ENCODE data around the gene RBM38. TPM values are rescaled to one million over a fixed set of nuclear protein-coding genes. Genes with fewer than 3 reads are reported as not detected.

RBM38 gene
- total and polyA plus RNA-seq, 9 of the 15 experiments (the other 6 are each of a cell fraction or from before 2014, with no cell fraction given), result 0.28 to 82.4 (median 33.2) TPM

GRCh38 chr20:57439432-57439831, 48.2 kb downstream of the RBM38 start:
- H2AFZ ChIP-seq (ENCODE audit: low read depth, low read length), result no peak overlapping the region
- no peaks in the 10 kb centered on the region for H3K36me3 ChIP-seq (ENCODE audit: control insufficient read depth, insufficient read depth, low read length)
- H3K79me2 ChIP-seq (ENCODE audit: control insufficient read depth, insufficient read depth, low read length), result no peaks in the 10 kb centered on the region
- FAIRE-seq (no peak), ATAC-seq (no peak), DNase-seq (ENCODE audit: extremely low read depth in 1 of 4, low spot score in 3 of 4) (no peak)
- peaks cover 14 to 47% of the 10 kb centered on the region in 2 experiments; a peak in 4 of 5 replicates for H3K4me1 ChIP-seq (replicated peaks in 1 of 2; ENCODE audit: control insufficient read depth in 2 of 2, insufficient read depth in 2 of 2, low read length in 2 of 2)
- no peaks in the 10 kb centered on the region for H3K9me1 ChIP-seq (ENCODE audit: control insufficient read depth, insufficient read depth, low read length)
- H3K4me2 ChIP-seq (ENCODE audit: insufficient read depth, low read length), result no peak overlapping the region
- intact Hi-C loops (cut with micrococcal nuclease) (no loop called here), in situ Hi-C loops (cut with MboI) (no loop called here)
- H3K27me3 ChIP-seq (ENCODE audit: control insufficient read depth in 2 of 2, insufficient read depth in 2 of 2, low read length in 2 of 2), result no peaks in the 10 kb centered on the region
- ChIA-PET POLR2A (interaction anchor here (0.6 kb wide), 2 partner anchors 12 to 504 kb away, joined by 3 to 4 read pairs; no protein-coding TSS in a partner anchor), CTCF (ENCODE audit: low intra/inter-chr PET ratio) (no interaction called here)
- H3K9ac ChIP-seq (ENCODE audit: insufficient read depth in 1 of 2, low read depth in 2 of 2, low read length in 2 of 2), result peak overlapping the region in 1 of 2 experiments; percentile 28; a peak in 1 of 4 replicates
- no TSS peak for BruUV-seq (replicated peaks)
- no peaks in the 10 kb centered on the region for H4K20me1 ChIP-seq (replicated peaks; ENCODE audit: control insufficient read depth, insufficient read depth, low read length)
- H3K9me3 ChIP-seq (replicated peaks; ENCODE audit: control insufficient read depth, insufficient read depth, low read depth, low read length), result no peaks in the 10 kb centered on the region
- no peak overlapping the region for H3K27ac ChIP-seq (ENCODE audit: extremely low read depth, low read depth, low read length)
- 62% methylated on average over 5 of the region's 6 CpGs for WGBS (ENCODE audit: insufficient coverage, low coverage, missing lambda C conversion rate)
- peak; percentile 42; the same call in 1 of the 2 replicates for TF ChIP-seq RFX1 (IDR thresholded peaks at IDR 0.05)
- no peak for TF ChIP-seq ZNF785 (CRISPR knock-in tag; IDR thresholded peaks at IDR 0.05)
- no peak for TF ChIP-seq SREBF2 (CRISPR knock-in tag; IDR thresholded peaks at IDR 0.05)
- no peak for TF ChIP-seq ZNF174 (CRISPR knock-in tag; IDR thresholded peaks at IDR 0.05)
- no peak for TF ChIP-seq PURB (CRISPR knock-in tag; IDR thresholded peaks at IDR 0.05; ENCODE audit: low read depth)
- H3K4me3 ChIP-seq, result no peak overlapping the region

- in situ Hi-C loops (cut with MboI) (no loop called here), intact Hi-C loops (cut with micrococcal nuclease) (no loop called here)
- H3K27me3 ChIP-seq (ENCODE audit: control insufficient read depth in 2 of 2, insufficient read depth in 2 of 2, low read length in 2 of 2), result no peaks in the 10 kb centered on the region
- H3K9ac ChIP-seq (ENCODE audit: insufficient read depth in 1 of 2, low read depth in 2 of 2, low read length in 2 of 2), result peak overlapping the region in 1 of 2 experiments; percentile 28; a peak in 1 of 4 replicates
- WGBS (ENCODE audit: insufficient coverage, low coverage, missing lambda C conversion rate), result 59% methylated on average over 7 of the region's 7 CpGs
- H3K4me3 ChIP-seq, result no peak overlapping the region
- FAIRE-seq (no peak), DNase-seq (ENCODE audit: extremely low read depth in 1 of 4, low spot score in 3 of 4) (no peak), ATAC-seq (no peak)
- H2AFZ ChIP-seq (ENCODE audit: low read depth, low read length), result no peak overlapping the region
- H3K79me2 ChIP-seq (ENCODE audit: control insufficient read depth, insufficient read depth, low read length), result no peaks in the 10 kb centered on the region
- POLR2A ChIA-PET, result no interaction called here
- H3K9me3 ChIP-seq (replicated peaks; ENCODE audit: control insufficient read depth, insufficient read depth, low read depth, low read length), result no peaks in the 10 kb centered on the region
- no peak overlapping the region for H3K27ac ChIP-seq (ENCODE audit: extremely low read depth, low read depth, low read length)
- BruUV-seq (replicated peaks), result no TSS peak
- H3K4me1 ChIP-seq (replicated peaks in 1 of 2; ENCODE audit: control insufficient read depth in 2 of 2, insufficient read depth in 2 of 2, low read length in 2 of 2), result peaks cover 11 to 47% of the 10 kb centered on the region in 2 experiments; a peak in 4 of 5 replicates
- CTCF ChIA-PET (ENCODE audit: low intra/inter-chr PET ratio), result no interaction called here
- H4K20me1 ChIP-seq (replicated peaks; ENCODE audit: control insufficient read depth, insufficient read depth, low read length), result no peaks in the 10 kb centered on the region
- H3K9me1 ChIP-seq (ENCODE audit: control insufficient read depth, insufficient read depth, low read length), result no peaks in the 10 kb centered on the region
- no peak overlapping the region for H3K4me2 ChIP-seq (ENCODE audit: insufficient read depth, low read length)
- H3K36me3 ChIP-seq (ENCODE audit: control insufficient read depth, insufficient read depth, low read length), result no peaks in the 10 kb centered on the region
- TF ChIP-seq RBM25 (IDR thresholded peaks at IDR 0.05; ENCODE audit: low read depth, low read length, severe bottlenecking), result peak; percentile 88
- no peak for TF ChIP-seq TCF7 (IDR thresholded peaks at IDR 0.05; ENCODE audit: borderline replicate concordance)
- TF ChIP-seq MITF (IDR thresholded peaks at IDR 0.05), result no peak
- no peak for TF ChIP-seq NR1H2 (CRISPR knock-in tag; IDR thresholded peaks at IDR 0.05)
- no peak for TF ChIP-seq HNRNPK (IDR thresholded peaks at IDR 0.05; ENCODE audit: low read depth, low read length, poor library complexity, severe bottlenecking)
- no peak for TF ChIP-seq SNAPC5 (CRISPR knock-in tag; IDR thresholded peaks at IDR 0.05)
- TF ChIP-seq, protein P1, sequence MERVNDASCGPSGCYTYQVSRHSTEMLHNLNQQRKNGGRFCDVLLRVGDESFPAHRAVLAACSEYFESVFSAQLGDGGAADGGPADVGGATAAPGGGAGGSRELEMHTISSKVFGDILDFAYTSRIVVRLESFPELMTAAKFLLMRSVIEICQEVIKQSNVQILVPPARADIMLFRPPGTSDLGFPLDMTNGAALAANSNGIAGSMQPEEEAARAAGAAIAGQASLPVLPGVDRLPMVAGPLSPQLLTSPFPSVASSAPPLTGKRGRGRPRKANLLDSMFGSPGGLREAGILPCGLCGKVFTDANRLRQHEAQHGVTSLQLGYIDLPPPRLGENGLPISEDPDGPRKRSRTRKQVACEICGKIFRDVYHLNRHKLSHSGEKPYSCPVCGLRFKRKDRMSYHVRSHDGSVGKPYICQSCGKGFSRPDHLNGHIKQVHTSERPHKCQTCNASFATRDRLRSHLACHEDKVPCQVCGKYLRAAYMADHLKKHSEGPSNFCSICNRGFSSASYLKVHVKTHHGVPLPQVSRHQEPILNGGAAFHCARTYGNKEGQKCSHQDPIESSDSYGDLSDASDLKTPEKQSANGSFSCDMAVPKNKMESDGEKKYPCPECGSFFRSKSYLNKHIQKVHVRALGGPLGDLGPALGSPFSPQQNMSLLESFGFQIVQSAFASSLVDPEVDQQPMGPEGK (CRISPR knock-in tag; IDR thresholded peaks at IDR 0.05; ENCODE audit: borderline replicate concordance), result no peak
- no peak for TF ChIP-seq ELF2 (CRISPR knock-in tag; IDR thresholded peaks at IDR 0.05)
Observed at GRCh38 chr20:57439993-57440392, 48.8 kb downstream of the RBM38 start.
